GM18951 (cell line): Measurements from ENCODE around the gene GGNBP2.
A peak's percentile ranks its signal among the peaks of the same experiment; 100 is the strongest.

Source experiments
- POLR2A ChIP-seq: IDR thresholded peaks from 4 replicates; pipeline ENCODE4 v1.6.1; 2011; ENCODE audit warnings: mild to moderate bottlenecking; ENCODE audit not compliant: insufficient read length, insufficient read depth; ENCODE audit errors: extremely low read depth
- in situ Hi-C: fragments of 300-500 bp; cut with MboI; formaldehyde crosslinking; loops from one replicate; pipeline ENCODE4 v1.12.0; 2022; ENCODE audit warnings: low sequenced_read_pairs, mixed read lengths, inconsistent platforms; ENCODE audit not compliant: unreplicated experiment

GGNBP2 gene

GRCh38 chr17:36594626-36595401 lies 50.1 kb downstream of the GGNBP2 start:
- in situ Hi-C loops, result no loop called here
- no peak for TF ChIP-seq POLR2A

- in situ Hi-C loops, result no loop called here
- TF ChIP-seq POLR2A, result no peak
Measured at GRCh38 chr17:36597226-36597625, 52.5 kb downstream of the GGNBP2 start.

GRCh38 chr17:36597866-36598777 lies 53.4 kb downstream of the GGNBP2 start:
- in situ Hi-C loops, result no loop called here
- TF ChIP-seq POLR2A, result no peak

GRCh38 chr17:36598951-36599401 lies 54.3 kb downstream of the GGNBP2 start:
- in situ Hi-C loops, result no loop called here
- no peak for TF ChIP-seq POLR2A

GRCh38 chr17:36599546-36600250 lies 55.0 kb downstream of the GGNBP2 start:
- in situ Hi-C loops, result loop anchor here (25.0 kb wide), 1 partner anchor 763 kb away; no protein-coding TSS in a partner anchor

GRCh38 chr17:36600465-36600864 lies 55.7 kb downstream of the GGNBP2 start:
- no peak for TF ChIP-seq POLR2A
- in situ Hi-C loops, result loop anchor here (25.0 kb wide), 1 partner anchor 762 kb away; no protein-coding TSS in a partner anchor

More at GRCh38 chr17:36599546-36600250, 55.0 kb downstream of the GGNBP2 start:
- TF ChIP-seq POLR2A, result no peak

GRCh38 chr17:36600936-36601302 lies 56.2 kb downstream of the GGNBP2 start:
- in situ Hi-C loops, result loop anchor here (25.0 kb wide), 1 partner anchor 761 kb away; no protein-coding TSS in a partner anchor

GRCh38 chr17:36601303-36602029 lies 56.7 kb downstream of the GGNBP2 start, which contains the start of gene MRM1:
MRM1 (plus strand) TSS chr17:36601583; CDS start chr17:36601811, 228 bp downstream.
- in situ Hi-C loops, result loop anchor here (25.0 kb wide), 1 partner anchor 761 kb away; no protein-coding TSS in a partner anchor
- TF ChIP-seq POLR2A, result peak; percentile 94

More at GRCh38 chr17:36600936-36601302, 56.2 kb downstream of the GGNBP2 start:
- TF ChIP-seq POLR2A, result no peak

GRCh38 chr17:36602030-36602748 lies 57.5 kb downstream of the GGNBP2 start:
- TF ChIP-seq POLR2A, result no peak
- in situ Hi-C loops, result loop anchor here (25.0 kb wide), 1 partner anchor 760 kb away; no protein-coding TSS in a partner anchor

GRCh38 chr17:36602924-36603384 lies 58.2 kb downstream of the GGNBP2 start:
- TF ChIP-seq POLR2A, result no peak
- in situ Hi-C loops, result loop anchor here (25.0 kb wide), 1 partner anchor 759 kb away; no protein-coding TSS in a partner anchor

- in situ Hi-C loops, result loop anchor here (25.0 kb wide), 1 partner anchor 757 kb away; no protein-coding TSS in a partner anchor
Measured at GRCh38 chr17:36605028-36605427, 60.3 kb downstream of the GGNBP2 start.
